OCI-LY1 (cell line): ENCODE data around the gene SLC4A1AP.

ENCODE experiments used
- EZH2 ChIP-seq: fragments of 200-600 bp; sonication (generic), shearing (Covaris generic); IDR thresholded peaks from 2 replicates; pipeline ENCODE4 v1.8.0; 2017; ENCODE audit warnings: borderline replicate concordance, mixed run types, mild to moderate bottlenecking, antibody characterized with exemption, low read length, moderate library complexity, mixed read lengths
- TF ChIP-seq, protein P1 (sequence below): fragments of 200-600 bp; sonication (generic), shearing (Covaris generic); IDR thresholded peaks from 2 replicates; pipeline ENCODE4 v1.5.1; 2017; ENCODE audit warnings: mild to moderate bottlenecking, antibody characterized with exemption, low read length, moderate library complexity, mixed read lengths

DNA sequence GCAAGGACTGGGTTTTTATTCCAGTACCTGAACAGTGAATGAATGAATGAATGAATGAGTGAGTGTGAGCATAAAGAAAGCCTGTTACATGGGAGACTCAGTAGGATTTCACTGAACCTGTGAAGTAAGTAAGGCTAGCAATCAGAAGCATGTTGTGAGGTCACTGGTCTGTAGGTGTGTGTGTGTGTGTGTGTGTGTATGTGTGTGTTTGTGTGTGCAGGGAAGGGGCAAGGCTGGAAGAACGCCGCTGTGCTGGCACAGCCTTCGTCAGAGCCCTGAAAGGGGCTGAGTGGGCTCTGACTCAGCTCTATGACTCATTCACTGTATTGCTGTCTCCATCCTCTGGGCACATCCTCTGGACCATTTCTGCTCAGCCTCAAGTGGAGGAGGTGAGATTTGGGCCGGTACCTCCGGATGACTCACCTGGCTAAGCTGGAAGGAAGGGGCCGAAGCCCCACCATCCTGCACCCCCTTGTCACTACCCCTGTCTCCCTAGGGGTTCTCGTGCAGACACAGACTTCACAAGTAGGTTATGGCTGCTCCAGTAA lies 56.4 kb downstream of the SLC4A1AP start:
- TF ChIP-seq, protein P1, sequence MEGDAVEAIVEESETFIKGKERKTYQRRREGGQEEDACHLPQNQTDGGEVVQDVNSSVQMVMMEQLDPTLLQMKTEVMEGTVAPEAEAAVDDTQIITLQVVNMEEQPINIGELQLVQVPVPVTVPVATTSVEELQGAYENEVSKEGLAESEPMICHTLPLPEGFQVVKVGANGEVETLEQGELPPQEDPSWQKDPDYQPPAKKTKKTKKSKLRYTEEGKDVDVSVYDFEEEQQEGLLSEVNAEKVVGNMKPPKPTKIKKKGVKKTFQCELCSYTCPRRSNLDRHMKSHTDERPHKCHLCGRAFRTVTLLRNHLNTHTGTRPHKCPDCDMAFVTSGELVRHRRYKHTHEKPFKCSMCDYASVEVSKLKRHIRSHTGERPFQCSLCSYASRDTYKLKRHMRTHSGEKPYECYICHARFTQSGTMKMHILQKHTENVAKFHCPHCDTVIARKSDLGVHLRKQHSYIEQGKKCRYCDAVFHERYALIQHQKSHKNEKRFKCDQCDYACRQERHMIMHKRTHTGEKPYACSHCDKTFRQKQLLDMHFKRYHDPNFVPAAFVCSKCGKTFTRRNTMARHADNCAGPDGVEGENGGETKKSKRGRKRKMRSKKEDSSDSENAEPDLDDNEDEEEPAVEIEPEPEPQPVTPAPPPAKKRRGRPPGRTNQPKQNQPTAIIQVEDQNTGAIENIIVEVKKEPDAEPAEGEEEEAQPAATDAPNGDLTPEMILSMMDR, result no peak
- no peak for TF ChIP-seq EZH2
